Sciatic nerve (tissue), 2 donors: ENCODE results near the gene DDC. TPM values are rescaled to one million over a fixed set of nuclear protein-coding genes. Genes with fewer than 3 reads are reported as not detected.

Source experiments
- ATAC-seq: fragments of 200-7000 bp; cut with Tn5 transposase; one replicate; pipeline ENCODE4 v1.9.1; 2020; ENCODE audit warnings: mild to moderate bottlenecking, moderate library complexity
- DNase-seq: peaks from one replicate; pipeline ENCODE4 v3.0.0-alpha.2; 2020; ENCODE audit warnings: low spot score
- intact Hi-C: fragments of 100-400 bp; cut with DNase I; formaldehyde crosslinking; loops from one replicate; pipeline ENCODE4 v1.14.2; 2022
- total RNA-seq: library from RNA; stranded (reverse); fragmentation: NEBNext Ultra II Directional; extraction: Animal tissue kit (Norgen Biotek cat#: 25700); gene quantifications from one replicate; pipeline ENCODE4 v1.2.1, GENCODE V29; 2021
- donor health status: DM: no; HTN: no; CAD: no.
- donor health status: DM: no; HTN: no; CAD: no.

DDC gene
- total RNA-seq, 1 donor from 2014 or later, result not detected

DNA sequence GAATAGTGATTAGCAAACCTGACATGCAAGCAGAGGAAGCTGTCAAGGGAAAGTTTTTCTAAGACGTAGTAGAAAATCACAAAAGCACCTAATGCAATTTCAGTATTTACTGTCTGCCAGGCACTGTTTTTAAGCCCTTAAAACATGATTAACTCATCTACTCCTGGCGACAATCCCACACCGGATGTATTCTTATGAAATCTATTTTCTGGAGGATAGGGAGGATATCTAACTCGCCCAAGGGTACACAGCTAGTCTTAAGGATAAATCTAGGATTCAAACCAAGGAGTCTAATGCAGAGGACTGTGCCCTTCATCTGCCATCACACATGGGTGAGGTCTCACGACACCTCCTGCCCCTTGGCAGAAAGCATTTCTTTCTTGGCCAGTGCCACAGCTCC lies 67.2 kb downstream of the DDC start:
- DNase-seq (no peak), ATAC-seq (peak; percentile 30)
- intact Hi-C loops, result no loop called here

DNA sequence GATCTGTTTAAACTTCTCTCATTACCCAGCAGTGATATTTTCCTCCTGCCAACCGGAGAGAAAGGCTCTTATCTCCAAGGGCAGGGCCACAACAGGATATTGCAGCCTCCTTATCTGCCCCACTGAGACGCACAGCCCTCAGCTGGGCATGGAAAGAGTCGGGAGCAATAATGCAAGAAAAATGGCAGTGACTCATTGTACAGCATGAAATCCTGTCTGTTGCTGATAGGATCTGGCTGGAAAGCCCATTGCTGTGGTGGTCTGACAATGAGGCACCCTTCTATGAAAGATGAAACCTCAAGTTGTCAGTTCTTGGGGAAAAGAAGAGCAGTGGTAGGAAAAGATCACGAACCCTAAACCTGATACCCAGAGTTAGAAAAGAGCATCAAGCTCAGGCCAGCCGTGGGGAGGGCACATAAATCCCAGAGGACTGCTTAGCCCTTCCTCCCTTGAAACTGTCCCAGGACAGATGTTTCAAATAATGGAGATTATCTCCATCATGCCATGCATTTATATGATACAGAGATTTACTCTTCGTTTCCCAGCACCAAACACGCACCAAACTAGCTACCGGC lies 68.0 kb downstream of the DDC start:
- intact Hi-C loops, result no loop called here
- ATAC-seq (no peak), DNase-seq (no peak)

DNA sequence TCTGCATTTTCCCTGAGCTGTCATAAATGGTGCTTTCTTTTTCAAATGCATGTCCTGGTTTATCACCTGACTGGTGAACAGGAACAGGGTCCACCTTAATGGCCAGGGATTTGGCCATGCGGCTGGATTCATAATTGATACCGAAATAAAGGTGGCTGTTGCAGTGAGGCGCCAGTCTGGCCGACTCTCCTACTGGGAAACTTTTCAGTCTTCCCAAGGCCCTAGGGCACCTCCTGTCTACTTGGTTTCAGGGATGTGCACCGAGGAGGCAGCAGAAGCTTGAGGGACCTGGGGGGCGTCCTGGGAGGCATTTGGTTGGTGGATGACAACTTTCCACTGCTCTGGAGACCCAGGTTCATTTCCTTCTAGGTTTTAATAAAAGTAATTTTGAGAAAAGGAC lies 68.6 kb downstream of the DDC start:
- no peak for DNase-seq
- no peak for ATAC-seq
- intact Hi-C loops, result no loop called here

DNA sequence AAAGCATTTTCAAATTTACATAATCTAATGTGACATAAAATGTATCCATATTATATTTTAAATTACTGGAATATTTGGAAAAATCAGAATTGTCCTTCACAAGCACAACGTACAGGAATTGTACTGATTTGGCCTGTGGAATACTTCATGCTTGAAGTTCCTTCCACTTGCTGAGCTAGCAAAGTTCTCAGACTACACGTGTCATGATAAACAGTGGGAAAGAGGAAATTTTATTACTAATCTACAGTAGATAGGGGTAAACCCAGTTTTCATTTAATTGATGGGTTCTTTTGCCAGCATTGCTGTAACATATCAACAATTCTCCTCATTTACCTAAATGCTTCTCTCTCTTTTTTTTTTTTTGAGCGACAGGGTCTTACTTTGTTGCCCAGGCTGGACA lies 69.5 kb downstream of the DDC start:
- ATAC-seq (no peak), DNase-seq (no peak)
- intact Hi-C loops, result no loop called here

DNA sequence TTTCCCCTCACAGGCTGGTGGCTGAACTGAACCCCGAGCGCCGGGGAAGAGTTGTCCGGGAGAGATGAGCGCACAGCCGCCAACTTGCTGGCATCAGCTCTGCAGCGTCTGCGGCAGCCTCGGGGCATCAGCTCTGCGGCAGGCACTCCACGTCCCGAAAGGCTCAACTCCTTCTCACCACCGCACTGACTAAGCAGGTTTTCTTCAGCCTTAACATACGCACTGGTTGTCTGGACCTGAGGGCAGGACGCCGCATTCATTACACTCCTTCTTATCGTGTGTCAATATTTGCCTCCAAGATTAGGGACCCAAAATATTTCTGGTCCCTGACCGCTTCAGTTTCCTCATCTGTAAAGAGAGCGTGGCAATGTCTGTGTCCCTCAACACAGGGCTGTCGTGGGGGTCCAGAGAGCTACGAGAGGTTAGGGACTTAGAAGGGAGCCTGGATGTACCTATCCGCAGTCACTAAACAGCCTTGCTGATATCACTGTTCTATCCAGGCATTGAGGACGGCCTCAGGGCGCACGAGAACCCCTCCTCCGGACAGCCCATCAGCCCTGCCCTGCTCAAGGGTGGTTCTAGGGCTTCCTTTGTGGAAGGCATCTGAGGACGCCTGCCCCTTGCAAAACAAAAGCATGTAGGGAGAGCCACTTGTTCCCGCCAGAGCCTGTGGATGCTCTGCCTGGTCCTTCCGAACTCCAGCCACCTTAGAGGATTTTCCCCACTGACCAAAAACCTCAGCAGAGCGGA lies 72.3 kb downstream of the DDC start:
- DNase-seq, result no peak
- ATAC-seq, result no peak
- intact Hi-C loops, result no loop called here

DNA sequence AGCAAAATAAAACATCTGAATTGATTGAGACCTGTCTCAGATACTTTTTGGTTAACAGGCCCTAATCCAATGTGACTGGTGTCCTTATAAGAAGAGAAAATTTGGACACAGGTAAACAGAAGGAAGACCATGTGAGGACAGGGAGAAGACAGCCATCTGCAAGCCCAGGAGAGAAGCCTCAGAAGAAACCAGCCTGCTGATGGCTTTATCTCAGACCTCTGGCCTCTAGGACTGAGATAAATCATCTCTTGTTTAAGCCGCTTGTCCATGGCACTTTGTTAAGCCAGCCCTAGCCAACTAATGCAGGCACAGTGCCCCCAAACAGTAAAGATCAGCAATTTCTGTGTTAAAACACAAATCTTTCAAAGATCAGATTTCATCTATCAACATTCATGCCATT lies 73.3 kb downstream of the DDC start:
- DNase-seq, result no peak
- intact Hi-C loops, result no loop called here
- no peak for ATAC-seq

DNA sequence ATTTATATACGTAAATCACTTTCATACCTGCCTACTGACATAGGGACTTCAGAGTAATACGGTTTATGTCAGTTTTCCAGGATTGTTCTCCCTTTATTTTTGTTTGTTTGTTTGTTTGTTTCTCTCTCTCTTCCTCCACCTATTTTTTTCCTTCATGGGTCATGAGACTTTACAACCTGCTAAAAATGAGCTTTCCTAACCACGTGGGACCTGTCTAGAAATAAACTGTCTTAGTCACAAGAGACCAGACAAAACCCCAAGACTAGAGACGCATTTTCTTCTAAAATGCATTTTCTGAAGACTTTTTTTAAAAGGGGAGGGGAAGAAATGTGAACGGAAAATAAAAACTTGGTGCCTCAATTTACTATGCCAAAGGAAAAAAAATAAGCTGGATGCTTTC lies 74.0 kb downstream of the DDC start:
- intact Hi-C loops, result no loop called here
- ATAC-seq (no peak), DNase-seq (no peak)

- intact Hi-C loops, result no loop called here
- no peak for ATAC-seq
- DNase-seq, result no peak
Observed at GRCh38 chr7:50488379-50488778, 76.8 kb downstream of the DDC start.

- no peak for ATAC-seq
- DNase-seq, result no peak
- intact Hi-C loops, result no loop called here
Observed at GRCh38 chr7:50486512-50486911, 78.7 kb downstream of the DDC start.

DNA sequence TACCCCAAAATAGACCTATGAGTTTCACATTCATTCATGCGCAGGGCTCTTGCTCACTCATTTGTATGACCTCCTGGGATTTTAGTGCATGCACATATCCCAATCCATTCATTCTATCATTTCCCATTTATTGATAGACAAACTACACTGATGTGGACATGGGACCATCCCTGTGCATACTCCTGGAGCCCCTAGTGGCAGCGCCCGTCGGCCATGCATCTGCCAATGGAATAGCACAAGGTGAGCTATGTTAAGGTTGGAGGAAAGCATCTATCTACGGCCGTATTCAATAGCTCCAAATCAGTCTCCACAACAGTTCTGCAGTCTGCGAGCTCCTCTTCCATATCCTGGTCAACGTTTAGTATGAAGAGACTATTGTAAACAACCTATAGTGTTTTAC lies 83.3 kb downstream of the DDC start:
- no peak for ATAC-seq

DNA sequence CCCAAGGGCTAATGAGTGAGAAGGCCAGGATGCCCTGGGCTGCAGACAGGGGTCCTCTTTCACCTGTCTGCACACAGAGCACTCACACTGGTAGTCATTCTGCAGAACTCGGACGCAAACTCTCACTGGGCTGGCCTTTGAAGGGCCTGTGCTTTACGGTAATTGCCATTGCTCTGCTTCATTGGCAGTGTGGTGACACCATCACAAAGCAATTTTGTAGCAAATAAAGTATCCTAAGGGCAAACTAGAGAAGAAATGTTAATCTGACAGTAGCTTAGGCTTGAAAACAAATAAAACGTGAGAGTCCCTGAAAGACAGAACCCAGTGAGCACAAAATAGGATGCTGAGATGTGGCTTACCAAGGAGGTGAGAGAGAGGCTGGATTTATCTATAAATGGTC lies 84.4 kb downstream of the DDC start:
- intact Hi-C loops, result no loop called here
- ATAC-seq (no peak), DNase-seq (no peak)

More for the DNA sequence above, 83.3 kb downstream of the DDC start:
- no peak for DNase-seq
- intact Hi-C loops, result no loop called here

- intact Hi-C loops, result loop anchor here (10.0 kb wide), 2 partner anchors 195 to 675 kb away; no protein-coding TSS in a partner anchor
- no peak for ATAC-seq
- no peak for DNase-seq
Observed at GRCh38 chr7:50479743-50480517, 85.3 kb downstream of the DDC start.

GRCh38 chr7:50477640-50478039 lies 87.6 kb downstream of the DDC start:
- intact Hi-C loops, result loop anchor here (10.0 kb wide), 2 partner anchors 197 to 677 kb away; no protein-coding TSS in a partner anchor
- no peak for DNase-seq
- ATAC-seq, result no peak

GRCh38 chr7:50476953-50477625 lies 88.1 kb downstream of the DDC start:
- DNase-seq (no peak), ATAC-seq (no peak)
- intact Hi-C loops, result loop anchor here (10.0 kb wide), 2 partner anchors 198 to 678 kb away; no protein-coding TSS in a partner anchor

DNA sequence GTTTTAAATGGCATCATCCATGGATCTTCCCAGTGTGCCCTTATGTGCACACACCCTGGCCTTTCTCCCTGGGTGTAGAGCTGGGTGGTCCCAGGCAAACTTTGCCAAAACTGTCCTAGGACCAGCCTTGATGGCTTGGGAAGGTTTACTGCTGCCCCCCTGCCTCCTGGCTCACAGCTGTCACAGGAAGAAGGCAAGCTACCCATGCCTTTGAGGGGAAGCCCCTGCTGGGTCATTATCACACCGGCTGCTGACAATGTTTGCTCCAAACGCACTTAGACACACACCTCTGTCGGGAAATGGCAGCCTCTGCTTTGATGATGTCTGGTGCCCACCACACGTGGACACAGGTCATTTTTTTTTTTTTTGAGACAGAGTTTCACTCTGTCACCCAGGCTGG lies 89.9 kb downstream of the DDC start:
- intact Hi-C loops, result loop anchor here (10.0 kb wide), 2 partner anchors 199 to 679 kb away; no protein-coding TSS in a partner anchor
- no peak for DNase-seq
- no peak for ATAC-seq

- intact Hi-C loops, result loop anchor here (5.0 to 10.0 kb wide), 3 partner anchors 200 to 680 kb away; no protein-coding TSS in a partner anchor
- no peak for ATAC-seq
- no peak for DNase-seq
Observed at GRCh38 chr7:50474382-50475160, 90.6 kb downstream of the DDC start.

GRCh38 chr7:50473531-50473930 lies 91.7 kb downstream of the DDC start:
- no peak for DNase-seq
- intact Hi-C loops, result loop anchor here (5.0 to 10.0 kb wide), 3 partner anchors 201 to 681 kb away; no protein-coding TSS in a partner anchor
- ATAC-seq, result no peak

DNA sequence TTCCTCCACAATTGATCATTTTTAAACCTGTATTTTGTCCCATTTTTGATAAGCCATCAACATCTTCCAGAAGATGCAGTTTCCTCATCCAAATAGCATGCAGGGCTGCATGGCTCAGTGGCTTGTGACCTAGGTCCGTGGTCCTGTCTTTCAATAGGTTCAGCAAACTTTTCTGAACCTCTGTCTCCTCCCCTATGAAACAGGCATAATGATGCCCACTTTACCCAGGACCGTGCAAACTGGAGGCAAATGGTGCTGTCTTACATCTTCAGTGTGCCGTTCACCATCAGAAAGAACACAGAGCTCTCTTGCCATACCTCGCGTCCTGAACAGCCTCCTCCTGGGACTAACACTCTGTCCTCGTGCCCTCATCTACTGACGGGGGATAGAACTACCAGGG lies 92.8 kb downstream of the DDC start:
- intact Hi-C loops, result loop anchor here (5.0 to 10.0 kb wide), 3 partner anchors 202 to 682 kb away; no protein-coding TSS in a partner anchor
- ATAC-seq (no peak), DNase-seq (no peak)
